Sciatic nerve (tissue), 2 donors: Measurements from ENCODE around the gene C3orf18. TPM values are rescaled to one million over a fixed set of nuclear protein-coding genes. Genes with fewer than 3 reads are reported as not detected.

Experiments
- ATAC-seq: fragments of 200-7000 bp; cut with Tn5 transposase; one replicate; pipeline ENCODE4 v1.9.1; 2020; ENCODE audit warnings: mild to moderate bottlenecking, moderate library complexity
- DNase-seq: peaks from one replicate; pipeline ENCODE4 v3.0.0-alpha.2; 2020; ENCODE audit warnings: low spot score
- intact Hi-C: fragments of 100-400 bp; cut with DNase I; formaldehyde crosslinking; loops from one replicate; pipeline ENCODE4 v1.14.2; 2022
- total RNA-seq: library from RNA; stranded (reverse); fragmentation: NEBNext Ultra II Directional; extraction: Animal tissue kit (Norgen Biotek cat#: 25700); gene quantifications from one replicate; pipeline ENCODE4 v1.2.1, GENCODE V29; 2021
- donor health status: DM: no; HTN: no; CAD: no.
- donor health status: DM: no; HTN: no; CAD: no.

The C3orf18 gene
- total RNA-seq, 1 donor from 2014 or later: 16.1 TPM

DNA sequence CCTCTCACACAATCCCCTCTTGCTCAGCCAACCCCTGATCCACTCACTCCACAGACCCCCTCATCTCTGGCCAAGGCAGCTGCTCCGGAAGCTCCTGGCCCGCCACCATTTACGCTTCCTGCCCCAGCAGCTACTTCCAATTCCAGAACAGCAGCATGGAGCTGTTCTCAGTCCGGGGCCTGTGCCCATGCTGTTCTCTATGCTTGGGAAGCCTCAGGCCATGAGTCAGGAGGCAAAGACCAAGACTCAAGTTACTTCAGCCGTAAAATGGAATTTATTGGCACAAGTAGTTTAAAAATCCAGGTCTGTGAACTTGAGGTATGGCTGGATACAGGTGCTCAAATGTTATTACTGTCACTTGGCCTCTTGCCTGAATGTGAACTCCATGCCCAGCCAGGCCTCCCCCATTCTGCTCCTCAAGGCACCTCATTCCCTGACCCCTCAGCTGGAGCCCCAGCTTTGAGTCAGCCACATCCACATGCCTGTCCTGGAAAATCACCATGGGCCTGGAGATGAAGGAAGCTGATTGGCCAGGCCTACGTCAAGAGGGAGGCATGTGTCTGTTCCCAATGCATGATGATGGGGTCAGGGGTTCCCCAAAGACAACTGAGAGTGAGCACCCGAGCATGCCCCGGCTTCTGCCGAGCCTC, 32.7 kb downstream of the C3orf18 start:
- intact Hi-C loops: no loop called here
- DNase-seq (no peak), ATAC-seq (no peak)

DNA sequence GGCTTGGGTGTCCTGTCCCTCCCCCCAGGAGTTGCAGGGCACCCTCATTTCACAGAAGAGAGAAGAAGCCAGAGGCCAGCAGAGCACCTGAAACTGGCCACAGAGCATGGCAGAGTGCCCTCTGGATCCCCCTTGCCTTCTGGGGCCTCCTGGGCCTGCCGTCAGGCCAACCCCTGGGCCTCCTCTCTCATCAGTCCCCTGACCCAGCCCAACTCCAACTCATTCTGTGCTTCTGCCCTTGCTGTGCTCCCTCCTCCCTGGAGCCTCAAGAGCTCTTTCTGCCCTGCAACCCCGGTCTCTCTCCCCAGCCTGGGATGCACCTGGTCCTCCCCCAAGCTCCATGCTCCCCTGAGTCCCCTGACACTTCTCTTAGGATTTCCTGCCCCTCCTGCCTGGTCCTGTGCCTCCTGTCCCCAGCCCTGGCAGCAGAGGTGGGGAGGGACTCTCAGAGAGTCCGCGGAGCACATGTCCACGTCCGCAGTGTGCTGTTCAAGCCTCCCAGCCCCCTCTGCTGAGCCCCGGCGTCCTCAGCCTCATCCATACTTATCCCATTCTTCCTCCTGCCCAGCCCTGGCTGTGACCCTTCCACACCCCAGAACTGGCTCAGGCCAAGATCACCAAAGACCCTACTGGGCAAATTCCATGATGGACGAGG, 33.6 kb downstream of the C3orf18 start:
- intact Hi-C loops: no loop called here
- DNase-seq (no peak), ATAC-seq (no peak)

DNA sequence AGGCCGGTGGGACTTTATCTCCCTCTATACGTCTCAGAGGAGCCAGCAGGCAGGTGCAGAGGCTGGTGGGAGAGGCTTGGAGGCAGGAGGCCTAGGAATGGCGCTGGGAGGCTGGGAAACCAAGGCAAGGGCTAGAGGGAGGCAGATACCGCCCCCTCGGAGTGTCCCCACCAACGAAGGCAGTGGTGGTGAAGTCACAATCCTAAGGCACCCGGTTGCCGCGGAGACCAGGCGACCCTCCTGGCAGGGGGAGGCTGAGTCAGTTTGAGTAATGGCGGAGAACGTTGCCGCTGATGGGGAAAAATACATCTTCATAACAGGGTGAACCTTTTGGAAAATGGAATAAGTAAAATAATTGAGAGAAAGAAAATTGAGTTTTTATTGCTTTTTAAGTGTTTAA, 34.2 kb downstream of the C3orf18 start:
- DNase-seq: no peak
- ATAC-seq: no peak
- intact Hi-C loops: no loop called here

DNA sequence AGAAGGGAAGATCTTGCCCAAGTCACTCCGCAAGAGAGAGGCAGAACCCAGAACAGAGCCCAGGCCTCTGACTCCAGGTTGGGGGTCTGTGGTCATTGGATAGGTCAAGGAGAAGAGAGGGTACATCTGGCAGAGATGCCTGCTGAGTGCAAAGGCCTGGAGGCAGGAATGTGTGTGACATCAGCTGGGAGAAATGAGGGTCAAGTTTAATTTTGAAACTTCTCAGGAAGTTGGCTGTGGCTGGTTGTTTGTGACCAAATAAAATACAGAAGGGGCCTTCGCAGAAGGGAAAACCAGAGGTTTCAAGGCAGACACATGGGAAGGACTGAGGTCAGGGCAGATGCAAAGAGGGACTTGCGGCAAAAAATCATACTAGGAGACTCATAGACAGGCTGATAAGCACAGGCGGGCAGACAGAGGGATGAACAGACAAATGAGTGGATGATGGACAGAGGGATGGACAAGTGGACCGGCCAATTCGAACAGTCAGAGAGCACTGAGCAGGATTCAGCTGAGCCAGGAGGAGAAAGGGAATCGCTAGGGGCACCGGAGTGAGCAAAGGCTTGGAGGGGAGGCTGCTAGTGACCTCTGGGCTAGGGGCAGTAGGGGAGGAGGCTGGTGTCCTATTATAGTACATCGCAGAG, 35.4 kb downstream of the C3orf18 start:
- DNase-seq: no peak
- peak; percentile 44 for ATAC-seq
- intact Hi-C loops: no loop called here

DNA sequence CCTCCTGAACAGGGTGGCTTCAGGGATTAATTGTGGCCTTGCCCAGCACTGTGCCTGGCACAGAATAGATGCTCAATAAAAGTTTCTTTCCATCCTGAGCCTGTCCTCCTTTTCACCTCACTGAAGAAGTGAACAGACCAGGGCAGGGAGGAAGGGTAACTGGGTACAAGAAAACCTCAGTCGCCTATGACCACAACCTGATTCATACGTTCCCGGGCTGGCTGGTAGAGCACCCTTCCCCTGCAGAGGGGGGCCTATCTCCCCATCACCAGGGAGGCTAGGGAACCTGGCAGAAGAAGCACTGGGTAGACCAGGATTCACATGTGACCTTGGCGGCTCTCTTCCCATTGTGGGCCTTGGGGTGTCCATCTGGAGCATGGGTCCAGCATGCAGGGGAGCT, 36.3 kb downstream of the C3orf18 start:
- intact Hi-C loops: no loop called here
- DNase-seq: no peak
- ATAC-seq: no peak

DNA sequence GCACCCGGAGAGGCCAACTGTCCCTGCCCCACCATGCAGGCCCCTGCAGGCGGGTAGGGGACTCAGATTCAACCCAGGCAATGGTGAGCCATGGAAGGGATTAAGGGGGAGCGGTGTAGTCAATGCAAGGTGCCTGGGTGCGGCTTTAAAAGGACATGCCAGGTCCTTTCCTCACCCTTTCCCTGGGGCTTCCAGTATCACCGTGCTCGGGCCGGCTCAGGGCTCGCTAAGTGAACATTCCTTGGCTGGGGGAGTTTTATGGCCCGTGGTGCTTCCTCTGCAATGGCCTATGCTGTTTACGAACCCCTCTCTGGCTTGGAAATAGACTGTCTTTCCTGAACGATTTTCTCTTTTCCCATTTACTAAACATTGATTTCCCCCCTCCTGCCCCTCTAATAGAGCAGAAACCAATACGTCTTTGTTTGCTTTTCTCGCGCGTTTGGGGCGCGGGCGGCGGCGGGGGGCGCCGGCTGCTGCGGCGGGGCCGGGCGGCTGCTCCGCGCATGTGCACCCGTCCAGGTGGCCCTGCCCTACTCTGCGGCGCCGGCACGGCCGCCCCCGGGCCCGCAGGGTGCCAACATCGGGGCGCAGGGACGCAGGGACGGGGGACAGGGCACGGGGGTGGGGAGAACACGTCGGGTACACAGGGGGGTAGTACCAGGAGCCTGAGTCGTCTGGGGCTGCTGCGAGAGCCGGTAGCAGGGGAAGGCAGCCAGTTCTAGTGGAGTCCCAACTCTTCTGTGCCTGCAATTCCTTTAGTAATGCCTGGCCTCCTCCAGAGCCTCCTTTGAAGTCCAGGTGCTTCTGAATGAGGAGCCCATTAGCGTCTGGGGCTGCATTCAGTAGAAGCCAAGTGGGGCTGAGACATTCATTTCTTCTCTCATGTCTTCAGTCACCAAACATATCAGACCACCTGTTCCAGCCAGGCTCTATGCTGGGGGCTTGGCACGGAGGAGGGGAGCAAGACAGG, 37.3 kb downstream of the C3orf18 start:
- intact Hi-C loops: no loop called here
- ATAC-seq (no peak), DNase-seq (no peak)

DNA sequence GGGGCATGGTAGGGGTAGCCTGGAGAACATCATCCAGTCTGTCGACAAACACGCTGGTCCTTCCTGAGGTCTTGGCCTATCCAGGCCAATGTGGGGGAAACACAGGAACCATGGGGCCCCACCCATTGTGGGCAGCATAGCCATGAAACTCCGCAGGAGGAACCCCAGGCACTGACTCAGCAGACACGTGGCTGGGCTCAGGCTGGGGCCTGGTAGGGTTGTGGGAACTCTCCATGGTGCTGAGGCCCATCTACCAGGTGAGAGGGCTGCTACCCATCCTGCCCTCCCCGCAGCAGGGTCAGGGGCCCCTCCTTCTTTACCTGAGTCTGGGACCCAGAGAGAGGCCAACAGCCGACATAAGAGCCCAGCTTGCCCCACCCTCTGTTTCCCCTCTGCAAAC, 41.6 kb downstream of the C3orf18 start:
- DNase-seq: no peak
- intact Hi-C loops: no loop called here
- peak; percentile 38 for ATAC-seq

DNA sequence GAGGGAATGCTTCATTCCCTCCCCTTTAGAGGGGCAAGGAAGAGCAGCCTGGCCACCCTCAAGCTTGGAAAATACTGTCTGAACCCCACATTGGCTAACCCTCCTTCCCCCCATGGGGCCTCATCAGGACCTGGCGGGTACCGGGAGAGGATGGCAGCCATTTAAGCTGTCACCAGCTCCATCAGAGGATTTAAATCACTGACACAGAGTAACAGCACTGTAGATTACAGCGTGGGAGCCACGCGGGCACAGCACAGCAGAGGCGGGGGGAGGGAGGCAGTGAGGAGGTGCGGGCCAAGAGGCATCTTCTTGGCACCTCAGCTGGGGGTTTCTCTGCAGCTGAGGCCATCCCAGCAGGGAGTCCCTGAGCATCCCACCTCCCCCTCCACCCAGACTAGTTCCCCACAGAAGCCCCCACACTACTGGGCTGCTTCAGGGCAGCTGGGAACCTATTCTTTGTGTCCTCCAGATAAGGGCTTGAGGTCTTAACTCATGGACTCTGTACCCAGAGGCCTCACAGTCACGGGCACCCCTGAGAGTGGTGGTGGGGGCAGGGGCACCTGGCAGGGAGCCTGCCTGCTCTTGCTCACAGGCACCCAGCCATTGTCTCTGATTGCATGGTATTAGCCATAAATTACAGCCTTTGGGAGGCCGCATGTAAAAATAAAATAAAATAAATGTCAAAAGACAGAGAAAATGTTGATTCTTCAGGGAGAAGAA, 42.2 kb downstream of the C3orf18 start:
- ATAC-seq (no peak), DNase-seq (no peak)
- intact Hi-C loops: no loop called here

DNA sequence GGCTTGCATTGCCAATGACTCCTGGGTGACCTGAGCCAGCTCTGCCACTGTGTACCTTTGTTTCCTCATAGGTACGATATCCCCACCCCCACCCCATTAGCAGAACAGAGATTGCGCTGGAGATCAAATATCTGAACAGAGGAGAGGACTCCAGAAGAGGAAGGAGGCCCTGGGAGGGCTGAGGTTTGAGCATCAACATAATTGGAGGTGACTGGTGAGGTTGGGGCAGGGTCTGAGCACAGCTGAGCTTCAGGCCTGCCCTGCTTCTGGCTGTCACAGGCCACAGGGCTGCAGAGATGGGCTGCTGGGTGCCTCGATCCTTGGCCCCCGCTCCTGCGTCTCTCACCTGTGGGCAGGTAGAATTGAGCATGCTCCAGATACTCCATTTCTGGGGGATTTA, 42.8 kb downstream of the C3orf18 start:
- ATAC-seq: no peak
- intact Hi-C loops: no loop called here
- no peak for DNase-seq

DNA sequence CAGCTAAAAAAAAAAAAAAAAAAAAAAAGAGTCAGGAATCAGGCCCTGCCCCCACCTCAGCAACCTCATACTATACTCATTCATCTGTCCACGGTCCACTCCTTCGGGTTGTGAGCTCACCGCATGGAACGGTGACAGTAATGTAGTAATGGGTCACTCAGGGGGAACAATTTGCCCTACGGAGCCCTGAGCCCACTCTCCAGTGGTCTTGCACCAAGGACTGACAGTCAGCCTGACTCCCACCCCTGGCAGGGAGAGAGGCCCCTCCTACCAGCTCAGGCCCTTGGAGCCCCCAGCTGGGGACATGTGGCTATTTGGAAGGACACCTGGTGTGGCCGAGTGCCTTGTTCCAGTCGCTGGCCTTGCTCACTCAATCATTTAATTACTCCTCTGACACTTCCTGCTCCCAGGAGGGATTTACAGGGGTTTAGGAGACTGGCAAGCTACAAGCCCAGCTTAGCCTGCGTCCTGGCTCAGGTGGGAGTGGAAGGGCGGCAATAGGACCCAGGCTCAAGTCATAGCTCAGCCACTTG, 44.2 kb downstream of the C3orf18 start:
- DNase-seq (no peak), ATAC-seq (no peak)
- intact Hi-C loops: no loop called here

DNA sequence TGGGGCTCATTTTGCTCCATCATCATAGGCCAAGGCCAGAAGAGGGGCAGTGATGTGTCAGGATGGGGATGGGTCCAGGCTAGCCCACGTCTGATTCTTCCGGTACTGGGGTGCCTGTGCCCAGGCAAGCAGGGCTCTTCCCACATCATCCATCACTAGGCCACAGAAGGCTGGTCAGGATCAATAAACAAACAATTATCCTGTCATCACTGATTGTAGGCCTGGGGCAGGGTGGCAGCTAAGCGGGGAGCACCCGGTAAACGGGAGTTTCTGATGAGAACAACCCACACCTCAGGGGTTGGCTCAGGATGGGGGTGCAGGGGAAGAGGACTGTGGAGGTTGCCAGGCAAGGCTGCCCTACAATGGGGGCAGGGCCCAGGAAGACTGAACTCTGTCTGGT, 46.0 kb downstream of the C3orf18 start:
- DNase-seq: no peak
- no peak for ATAC-seq
- intact Hi-C loops: no loop called here

DNA sequence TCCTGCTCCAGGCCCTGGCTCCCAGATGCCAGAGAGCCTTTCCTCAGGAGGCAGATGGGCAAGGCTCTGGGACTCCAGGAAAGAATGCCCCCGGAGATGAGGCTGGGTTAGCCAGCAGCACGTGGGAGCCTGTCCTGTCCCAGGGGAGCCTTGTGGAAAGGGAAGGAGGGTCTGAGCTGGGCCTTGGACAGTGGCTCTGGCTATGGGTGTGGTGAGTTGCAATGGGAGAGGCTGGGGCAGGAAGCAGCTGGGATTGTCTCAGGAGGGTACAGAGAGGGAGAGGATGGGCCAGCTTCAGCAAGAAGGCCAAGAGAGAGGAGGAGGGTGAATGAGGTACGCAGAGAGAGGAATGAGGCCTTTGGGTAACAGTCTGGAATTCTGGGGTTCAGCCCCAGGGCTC, 46.7 kb downstream of the C3orf18 start:
- intact Hi-C loops: no loop called here
- no peak for DNase-seq
- ATAC-seq: no peak

DNA sequence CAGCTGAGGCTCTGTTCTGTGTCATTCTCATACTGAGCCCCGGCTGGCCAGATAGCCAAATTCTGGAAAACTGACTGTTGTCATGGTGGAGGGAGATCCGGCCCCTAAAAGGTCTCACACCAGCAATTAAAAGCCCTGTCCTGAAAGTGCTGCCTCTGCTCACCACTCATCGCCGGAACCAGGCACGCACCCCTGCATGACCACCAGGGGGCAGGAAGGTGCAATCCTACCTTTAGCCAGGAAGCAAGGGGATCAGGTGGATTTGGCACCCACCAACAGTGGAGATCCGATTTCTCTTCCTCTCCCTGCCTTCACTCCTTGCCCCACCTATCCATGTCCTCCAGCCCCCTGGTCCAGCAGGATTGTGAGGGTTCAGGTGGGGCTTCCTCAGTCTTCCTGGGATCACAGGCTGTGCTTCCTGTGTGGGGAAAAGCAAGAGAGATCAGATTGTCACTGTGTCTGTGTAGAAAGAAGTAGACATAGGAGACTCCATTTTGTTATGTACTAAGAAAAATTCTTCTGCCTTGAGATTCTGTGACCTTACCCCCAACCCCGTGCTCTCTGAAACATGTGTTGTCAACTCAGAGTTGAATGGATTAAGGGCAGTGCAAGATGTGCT, 48.0 kb downstream of the C3orf18 start:
- ATAC-seq (peak; percentile 36), DNase-seq (peak; percentile 77)
- intact Hi-C loops: no loop called here

DNA sequence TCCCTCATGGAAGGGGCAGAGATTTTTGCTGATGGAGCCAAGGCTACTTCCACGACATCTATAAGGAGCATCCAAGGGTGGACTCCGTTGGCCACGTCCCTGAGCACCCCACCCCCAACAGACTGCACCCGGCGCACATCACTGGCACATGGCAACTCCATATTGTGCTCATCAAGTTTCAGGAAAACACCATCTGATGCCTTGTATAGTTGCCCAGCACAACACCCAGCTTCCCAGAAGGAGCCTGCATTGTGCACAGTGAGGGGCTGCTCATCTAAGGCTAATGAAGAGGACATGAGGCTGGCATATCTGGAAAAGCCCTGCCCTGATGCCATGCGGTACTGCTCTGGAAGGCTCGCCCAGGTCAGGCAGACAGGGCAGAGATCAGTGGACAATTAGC, 49.1 kb downstream of the C3orf18 start:
- intact Hi-C loops: no loop called here
- no peak for ATAC-seq
- DNase-seq: no peak

DNA sequence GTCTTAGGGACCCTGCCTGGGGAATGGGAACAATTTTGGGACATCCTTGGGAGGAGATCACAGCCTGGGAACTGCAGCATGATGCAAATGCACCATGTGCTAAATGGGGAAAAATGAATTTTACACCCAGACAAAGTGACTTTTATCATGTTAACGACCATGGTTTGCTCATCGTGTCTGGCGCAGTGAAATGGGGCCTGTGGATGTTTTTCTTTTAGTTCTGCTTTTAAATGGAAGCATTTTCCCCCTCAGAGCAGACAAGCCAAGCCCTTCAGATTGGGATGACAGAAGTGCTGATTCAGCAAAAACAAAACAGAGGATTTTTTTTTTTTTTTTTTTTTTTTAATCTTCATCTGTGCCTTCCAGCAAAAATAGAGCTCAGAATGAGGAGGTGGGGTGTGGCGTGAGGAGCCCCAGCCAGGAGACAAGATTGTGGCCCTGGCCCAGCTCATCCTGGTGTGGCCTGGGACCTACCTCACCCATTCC, 49.8 kb downstream of the C3orf18 start:
- no peak for ATAC-seq
- intact Hi-C loops: no loop called here

DNA sequence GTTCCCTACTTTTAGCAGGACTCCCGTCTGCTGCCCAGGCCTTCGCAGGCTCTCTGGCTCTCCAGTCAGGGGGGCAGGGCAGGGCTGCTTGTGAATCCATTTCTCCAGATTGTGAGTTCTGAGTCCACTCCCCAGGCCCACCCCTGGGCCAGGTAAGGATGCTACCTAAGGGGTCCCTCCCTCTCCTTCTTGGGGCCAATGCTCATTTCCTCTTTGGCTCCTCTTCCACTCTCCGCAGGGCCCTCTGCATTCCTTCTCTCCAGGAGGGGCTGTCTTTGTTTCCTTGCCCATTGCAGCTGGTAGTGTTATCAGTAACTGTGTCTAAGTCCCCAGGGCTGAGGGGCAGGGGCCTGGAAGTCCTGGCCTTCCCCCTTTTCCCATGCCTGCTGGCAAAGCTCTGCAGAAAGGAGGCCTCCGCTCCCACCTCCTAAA, 51.1 kb downstream of the C3orf18 start:
- DNase-seq: no peak
- peak; percentile 14 for ATAC-seq
- intact Hi-C loops: no loop called here

More for the DNA sequence above, 49.8 kb downstream of the C3orf18 start:
- no peak for DNase-seq

DNA sequence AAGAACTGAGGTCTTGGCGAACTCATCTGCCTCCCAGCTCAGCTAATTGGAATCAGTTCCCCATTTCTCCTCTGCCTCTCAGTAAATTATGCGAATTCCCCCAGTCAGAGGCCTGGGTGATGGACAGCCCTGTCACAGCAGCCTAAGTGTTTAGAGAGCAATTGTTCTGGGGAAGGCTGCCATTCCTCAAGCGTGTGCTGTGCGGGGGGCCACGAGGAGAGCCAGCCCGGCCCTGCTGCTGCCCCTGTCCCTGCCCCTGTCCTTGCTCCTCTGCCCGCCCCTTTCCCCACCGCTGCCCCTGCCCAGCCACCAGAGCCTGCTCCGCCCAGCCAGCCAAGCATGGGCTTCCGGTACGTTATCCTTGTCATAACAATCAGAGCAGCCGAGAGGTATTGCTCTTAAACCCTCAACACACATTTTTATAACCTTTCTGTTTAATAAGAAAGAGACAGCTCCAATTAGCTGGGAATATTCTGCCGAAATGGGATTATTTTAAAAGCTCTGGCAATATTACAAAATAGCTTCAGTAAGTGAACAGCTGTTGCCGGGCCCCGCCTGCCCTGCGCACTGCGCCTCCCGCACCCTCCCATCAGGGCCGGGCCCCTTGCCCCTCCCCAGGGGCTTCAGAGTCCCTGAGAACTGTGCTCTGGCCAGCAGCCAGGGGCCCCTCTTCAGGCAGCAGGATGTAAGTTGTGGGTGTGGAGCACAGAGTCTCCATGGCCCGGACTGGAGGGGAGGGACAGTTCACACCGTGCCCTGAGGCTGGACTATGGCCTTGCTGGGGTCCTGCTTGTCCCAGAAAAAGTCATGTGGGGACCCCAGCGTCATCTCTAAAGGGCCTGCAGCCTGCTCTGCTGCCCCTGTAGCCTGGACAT, 51.7 kb downstream of the C3orf18 start:
- intact Hi-C loops: no loop called here
- DNase-seq: peak; percentile 63
- peak; percentile 78 for ATAC-seq
